Activated CD4-positive, alpha-beta memory T cell treated with anti-CD3 and anti-CD28 coated beads, Interleukin-2, amount 10 ng/mL, durations not matched to agents 7 days and 5 days (primary cell): ENCODE data around the gene PLK5. TPM values are rescaled to one million over a fixed set of nuclear protein-coding genes. Genes with fewer than 3 reads are reported as not detected.
A peak's percentile ranks its signal among the peaks of the same experiment; 100 is the strongest.
"Not testable (repeated sequence)": the region's sequence is repeated elsewhere in the genome, so short reads cannot be mapped to it uniquely, and the experiment has no call there.

Experiments used
- CTCF ChIA-PET: fragments of 350-600 bp; sonication (Branson Sonifier 250); formaldehyde crosslinking; loops from one replicate; lab custom pipeline; 2021; ENCODE audit warnings: antibody characterized with exemption, inconsistent platforms; lab: Charles Lee
- POLR2A ChIA-PET: fragments of 350-600 bp; sonication (Branson Sonifier 250); formaldehyde crosslinking; loops from one replicate; lab custom pipeline; 2021; ENCODE audit warnings: antibody characterized with exemption; lab: Charles Lee
- DNase-seq: peaks from one replicate; pipeline ENCODE4 v3.0.0-alpha.2; 2020
- H3K27ac Mint-ChIP-seq: one replicate; pipeline ENCODE4 v1.8.0; 2021; ENCODE audit warnings: mild to moderate bottlenecking, mixed read lengths
- H3K27me3 Mint-ChIP-seq: one replicate; pipeline ENCODE4 v1.8.0; 2021; ENCODE audit warnings: mixed read lengths
- H3K36me3 Mint-ChIP-seq: one replicate; pipeline ENCODE4 v1.8.0; 2021; ENCODE audit warnings: low read depth, mixed read lengths
- H3K4me1 Mint-ChIP-seq: one replicate; pipeline ENCODE4 v1.8.0; 2021; ENCODE audit warnings: mixed read lengths
- H3K4me3 Mint-ChIP-seq: one replicate; pipeline ENCODE4 v1.8.0; 2021; ENCODE audit warnings: mild to moderate bottlenecking, mixed read lengths
- H3K9me3 Mint-ChIP-seq: one replicate; pipeline ENCODE4 v1.8.0; 2021; ENCODE audit warnings: mixed read lengths
- total RNA-seq, 2 experiments: library from RNA; stranded (reverse); gene quantifications; one replicate each; pipeline ENCODE4 v1.2.3, GENCODE V29; 2021

PLK5 gene
- total RNA-seq, 2 experiments from 2014 or later: not detected

DNA sequence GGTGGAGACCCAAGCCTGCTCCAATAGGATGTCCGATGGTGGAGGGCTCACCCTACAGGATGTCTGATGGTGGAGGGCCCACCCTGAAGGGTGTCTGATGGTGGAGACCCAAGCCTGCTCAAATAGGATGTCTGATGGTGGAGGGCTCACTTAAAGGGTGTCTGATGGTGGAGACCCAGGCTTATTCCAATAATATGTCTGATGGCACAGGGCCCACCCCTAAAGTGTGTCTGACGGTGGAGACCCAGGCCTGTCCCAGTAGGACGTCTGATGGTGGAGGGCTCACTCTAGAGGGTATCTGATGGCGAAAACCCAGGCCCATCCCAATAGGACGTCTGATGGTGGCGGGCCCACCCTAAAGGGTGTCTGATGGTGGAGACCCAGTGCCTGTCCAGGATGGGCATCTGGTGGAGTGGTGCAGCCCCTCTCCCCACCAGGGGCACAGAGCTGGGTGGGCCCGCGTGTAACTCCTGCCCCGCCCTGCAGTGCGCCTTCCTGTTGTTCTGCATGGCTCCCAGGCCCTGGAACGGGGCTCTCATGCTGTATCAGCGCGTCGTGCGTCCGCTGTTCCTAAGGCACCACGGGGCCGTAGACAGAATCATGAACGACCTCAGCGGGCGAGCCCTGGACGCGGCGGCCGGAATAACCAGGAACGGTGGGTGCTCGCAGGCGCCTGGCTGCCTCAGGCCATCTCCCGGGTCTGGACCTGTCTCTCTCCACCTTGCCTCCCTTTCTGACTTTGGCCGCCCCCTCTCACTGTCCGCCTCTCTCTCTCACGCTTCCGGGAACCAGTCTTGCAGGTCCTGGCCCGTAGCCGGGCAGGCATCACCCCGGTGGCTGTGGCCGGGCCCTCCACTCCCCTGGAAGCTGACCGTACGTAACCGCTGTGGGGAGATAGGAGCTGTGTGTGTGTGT, 27.8 kb upstream of the PLK5 start:
- peaks cover 11% of the 10 kb centered on the region for H3K27me3 Mint-ChIP-seq
- DNase-seq: no peak
- CTCF ChIA-PET: no interaction called here
- no peak overlapping the region for H3K27ac Mint-ChIP-seq
- H3K4me1 Mint-ChIP-seq: peaks cover 5% of the 10 kb centered on the region
- H3K36me3 Mint-ChIP-seq: no peaks in the 10 kb centered on the region
- H3K4me3 Mint-ChIP-seq: no peak overlapping the region
- POLR2A ChIA-PET: no interaction called here
- H3K9me3 Mint-ChIP-seq: no peaks in the 10 kb centered on the region

DNA sequence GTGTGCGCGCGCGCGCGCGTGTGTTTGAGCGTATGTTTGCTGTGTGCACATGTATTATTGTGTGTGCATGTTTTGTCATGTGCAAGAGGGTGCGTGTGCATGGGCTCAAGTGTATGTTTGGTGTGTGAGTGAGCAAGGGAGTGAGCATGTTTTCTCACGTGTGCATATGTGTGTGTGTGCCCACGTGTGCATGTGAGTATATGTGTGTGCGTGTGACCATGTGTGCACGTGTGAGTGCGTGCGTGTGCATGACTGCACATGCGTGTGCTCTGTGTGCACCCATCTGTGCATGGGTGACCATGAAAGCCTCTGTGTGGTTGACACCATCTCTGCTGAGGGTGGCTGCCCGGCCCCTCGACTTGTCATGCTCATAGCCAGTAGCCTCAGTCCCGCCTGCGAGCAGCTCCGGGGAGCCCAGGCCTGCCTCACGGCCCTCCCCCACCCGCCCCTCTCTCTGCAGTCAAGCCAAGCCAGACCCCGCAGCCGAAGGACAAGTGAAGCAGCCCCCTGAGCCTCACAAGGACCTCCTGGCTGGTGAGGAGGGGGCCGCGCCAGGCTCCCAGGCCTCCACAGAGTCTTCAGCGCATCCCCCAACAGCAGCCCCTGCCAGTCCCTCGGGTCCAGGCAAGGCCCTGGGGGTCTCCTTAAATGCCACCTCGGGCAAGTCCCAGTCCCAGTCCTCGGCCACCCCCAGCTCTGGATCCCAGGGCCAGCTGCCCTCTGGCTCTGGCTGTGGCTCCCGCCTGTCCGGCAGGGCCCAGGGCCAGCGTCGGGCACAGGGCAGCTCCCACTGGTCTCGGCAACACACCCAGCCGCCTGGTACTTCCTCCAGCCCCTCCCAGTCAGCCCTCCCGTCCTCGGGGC, 26.9 kb upstream of the PLK5 start:
- Mint-ChIP-seq H3K4me1 (peaks cover 1% of the 10 kb centered on the region), H3K27ac (no peak overlapping the region), H3K9me3 (no peaks in the 10 kb centered on the region), H3K27me3 (peaks cover 7% of the 10 kb centered on the region), H3K36me3 (no peaks in the 10 kb centered on the region), H3K4me3 (no peak overlapping the region)
- ChIA-PET POLR2A (no interaction called here), CTCF (no interaction called here)
- DNase-seq: no peak

GRCh38 chr19:1497578-1498235, 26.2 kb upstream of the PLK5 start:
- Mint-ChIP-seq H3K4me1 (peaks cover 2% of the 10 kb centered on the region), H3K27me3 (peaks cover 4% of the 10 kb centered on the region), H3K36me3 (no peaks in the 10 kb centered on the region), H3K4me3 (no peak overlapping the region), H3K27ac (no peak overlapping the region), H3K9me3 (no peaks in the 10 kb centered on the region)
- ChIA-PET POLR2A (no interaction called here), CTCF (no interaction called here)
- no peak for DNase-seq

GRCh38 chr19:1499231-1499630, 24.6 kb upstream of the PLK5 start:
- POLR2A ChIA-PET, CTCF ChIA-PET, H3K36me3 Mint-ChIP-seq, H3K27ac Mint-ChIP-seq, H3K4me3 Mint-ChIP-seq, H3K27me3 Mint-ChIP-seq, H3K9me3 Mint-ChIP-seq, DNase-seq, H3K4me1 Mint-ChIP-seq: not testable (repeated sequence)

- ChIA-PET CTCF (no interaction called here), POLR2A (no interaction called here)
- Mint-ChIP-seq H3K9me3 (no peaks in the 10 kb centered on the region), H3K27ac (no peak overlapping the region), H3K36me3 (no peaks in the 10 kb centered on the region), H3K27me3 (peaks cover 14% of the 10 kb centered on the region), H3K4me3 (no peak overlapping the region), H3K4me1 (peaks cover 5% of the 10 kb centered on the region)
- DNase-seq: no peak
Observed at GRCh38 chr19:1501200-1501595, 22.7 kb upstream of the PLK5 start.

GRCh38 chr19:1502433-1503088, 21.3 kb upstream of the PLK5 start:
- DNase-seq: no peak
- peaks cover 6% of the 10 kb centered on the region for H3K4me1 Mint-ChIP-seq
- H3K9me3 Mint-ChIP-seq: no peaks in the 10 kb centered on the region
- POLR2A ChIA-PET: no interaction called here
- no peaks in the 10 kb centered on the region for H3K36me3 Mint-ChIP-seq
- CTCF ChIA-PET: interaction anchor here (0.6 to 1.2 kb wide), 3 partner anchors 8 to 44 kb away, joined by 3 read pairs; partner anchors contain the start of gene REEP6
- peaks cover 14% of the 10 kb centered on the region for H3K27me3 Mint-ChIP-seq
- no peak overlapping the region for H3K4me3 Mint-ChIP-seq
- no peak overlapping the region for H3K27ac Mint-ChIP-seq

GRCh38 chr19:1503089-1503924, 20.6 kb upstream of the PLK5 start:
- H3K4me1 Mint-ChIP-seq: peaks cover 10% of the 10 kb centered on the region
- H3K27ac Mint-ChIP-seq: no peak overlapping the region
- no peaks in the 10 kb centered on the region for H3K36me3 Mint-ChIP-seq
- ChIA-PET CTCF (interaction anchor here (0.6 to 1.2 kb wide), 3 partner anchors 9 to 43 kb away, joined by 3 read pairs; partner anchors contain the start of gene REEP6), POLR2A (no interaction called here)
- H3K27me3 Mint-ChIP-seq: peaks cover 14% of the 10 kb centered on the region
- no peaks in the 10 kb centered on the region for H3K9me3 Mint-ChIP-seq
- DNase-seq: peak; percentile 72
- H3K4me3 Mint-ChIP-seq: no peak overlapping the region

- POLR2A ChIA-PET: no interaction called here
- Mint-ChIP-seq H3K27me3 (peaks cover 16% of the 10 kb centered on the region), H3K36me3 (no peaks in the 10 kb centered on the region), H3K27ac (no peak overlapping the region), H3K4me1 (peaks cover 10% of the 10 kb centered on the region), H3K9me3 (no peaks in the 10 kb centered on the region), H3K4me3 (no peak overlapping the region)
- CTCF ChIA-PET: no interaction called here
- DNase-seq: no peak
Observed at GRCh38 chr19:1503925-1504773, 19.7 kb upstream of the PLK5 start.

- Mint-ChIP-seq H3K4me1 (peaks cover 12% of the 10 kb centered on the region), H3K27me3 (peaks cover 20% of the 10 kb centered on the region)
Observed at GRCh38 chr19:1505012-1505411, 18.9 kb upstream of the PLK5 start.

DNA sequence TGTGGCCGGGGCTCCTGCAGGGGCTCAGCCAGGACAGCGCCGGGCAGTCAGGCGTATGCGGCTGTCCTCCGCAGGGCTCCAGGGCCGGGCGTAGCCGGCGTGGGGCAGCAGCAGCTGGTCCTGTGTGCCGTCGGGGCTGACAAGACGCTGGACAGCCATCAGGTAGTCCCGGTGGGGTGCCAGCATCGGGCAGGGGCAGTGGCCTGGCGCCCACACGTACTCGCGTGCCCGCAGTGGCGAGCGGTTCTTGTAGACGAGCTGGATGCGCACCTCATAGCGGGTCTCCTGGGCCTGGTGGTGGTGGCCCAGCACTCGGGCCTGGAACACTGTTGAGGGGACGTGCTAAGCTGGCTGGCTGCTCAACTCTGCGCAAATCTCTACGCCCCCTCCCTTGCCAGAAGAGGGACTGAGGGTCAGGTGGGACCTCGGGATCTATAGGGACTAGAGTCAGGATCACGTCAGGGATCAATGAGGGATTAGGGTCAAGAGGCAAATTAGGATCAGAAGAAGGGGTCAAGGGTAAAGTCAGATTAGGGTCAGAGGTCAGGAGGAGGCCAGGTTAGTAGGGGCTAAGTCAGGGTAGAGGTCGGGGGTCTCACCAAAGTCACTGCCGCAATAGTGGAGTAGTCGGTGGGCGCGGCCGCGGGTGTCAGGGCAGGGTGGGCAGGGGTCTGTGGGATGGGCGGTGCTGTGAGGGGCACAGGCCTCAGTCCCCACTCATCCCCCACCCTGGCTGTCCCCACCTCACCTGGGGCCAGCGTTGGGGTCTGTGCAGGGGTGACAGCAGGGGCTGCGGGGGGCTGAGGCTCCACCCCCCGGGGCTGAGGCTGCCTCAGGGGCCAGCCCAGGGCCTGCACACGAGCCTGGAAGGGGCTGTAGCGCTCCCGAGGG, 17.6 kb upstream of the PLK5 start:
- ChIA-PET CTCF (no interaction called here), POLR2A (no interaction called here)
- H3K9me3 Mint-ChIP-seq: no peaks in the 10 kb centered on the region
- DNase-seq: no peak
- peaks cover 14% of the 10 kb centered on the region for H3K4me1 Mint-ChIP-seq
- no peaks in the 10 kb centered on the region for H3K36me3 Mint-ChIP-seq
- H3K4me3 Mint-ChIP-seq: no peak overlapping the region
- H3K27ac Mint-ChIP-seq: no peak overlapping the region
- peaks cover 26% of the 10 kb centered on the region for H3K27me3 Mint-ChIP-seq

More at GRCh38 chr19:1505012-1505411, 18.9 kb upstream of the PLK5 start:
- CTCF ChIA-PET: no interaction called here
- no peak overlapping the region for H3K27ac Mint-ChIP-seq
- no peaks in the 10 kb centered on the region for H3K9me3 Mint-ChIP-seq
- no peak overlapping the region for H3K4me3 Mint-ChIP-seq
- POLR2A ChIA-PET: no interaction called here
- no peak for DNase-seq
- H3K36me3 Mint-ChIP-seq: no peaks in the 10 kb centered on the region
